BJ (cell line): ENCODE results near the gene CDKN2AIPNL. TPM values are rescaled to one million over a fixed set of nuclear protein-coding genes. Genes with fewer than 3 reads are reported as not detected.

ENCODE experiments used
- CTCF ChIA-PET: fragments of 350-600 bp; formaldehyde crosslinking; extraction: SDS; loops from one replicate; lab custom pipeline; 2021; ENCODE audit warnings: antibody characterized with exemption, inconsistent platforms; lab: Yijun Ruan, JAX
- POLR2A ChIA-PET: fragments of 300-600 bp; sonication (Branson Sonifier 250); formaldehyde crosslinking; extraction: SDS; loops from one replicate; lab custom pipeline; 2021; ENCODE audit warnings: antibody characterized with exemption; lab: Charles Lee
- DNase-seq: peaks from one replicate; pipeline ENCODE4 v3.0.0-alpha.2; 2011; ENCODE audit warnings: low read depth
- H3K27me3 ChIP-seq: 2 replicates; pipeline ENCODE4 v1.6.0; 2011; ENCODE audit warnings: low read length; ENCODE audit not compliant: control insufficient read depth, insufficient read depth
- H3K36me3 ChIP-seq: 2 replicates; pipeline ENCODE4 v1.5.1; 2011; ENCODE audit warnings: low read length; ENCODE audit not compliant: control insufficient read depth, insufficient read depth
- H3K4me3 ChIP-seq: 2 replicates; pipeline ENCODE4 v1.5.1; 2011; ENCODE audit warnings: low read depth, mild to moderate bottlenecking, control low read depth, low read length
- polyA plus RNA-seq: library from polyadenylated mRNA; depleted of rRNA; stranded (reverse); fragments of >200 nt; gene quantifications from 2 replicates; pipeline ENCODE4 v1.2.3, GENCODE V29; 2011
- TF ChIP-seq, protein P1 (sequence below): IDR thresholded peaks from 2 replicates; pipeline ENCODE4 v1.5.1; 2011; ENCODE audit warnings: low read depth, mild to moderate bottlenecking, control low read depth, inconsistent platforms, low read length, moderate library complexity; ENCODE audit not compliant: insufficient read depth

CDKN2AIPNL gene
- polyA plus RNA-seq, 1 experiment: 10.5 TPM

GRCh38 chr5:134457801-134458200 is 46.1 kb upstream of the CDKN2AIPNL start:
- H3K27me3 ChIP-seq: no peaks in the 10 kb centered on the region
- POLR2A ChIA-PET: no interaction called here
- CTCF ChIA-PET: interaction anchor here (0.6 kb wide), 2 partner anchors 8 to 67 kb away, joined by 3 to 4 read pairs; no protein-coding TSS in a partner anchor
- no peaks in the 10 kb centered on the region for H3K36me3 ChIP-seq
- H3K4me3 ChIP-seq: no peak overlapping the region
- DNase-seq: no peak
- TF ChIP-seq, protein P1, sequence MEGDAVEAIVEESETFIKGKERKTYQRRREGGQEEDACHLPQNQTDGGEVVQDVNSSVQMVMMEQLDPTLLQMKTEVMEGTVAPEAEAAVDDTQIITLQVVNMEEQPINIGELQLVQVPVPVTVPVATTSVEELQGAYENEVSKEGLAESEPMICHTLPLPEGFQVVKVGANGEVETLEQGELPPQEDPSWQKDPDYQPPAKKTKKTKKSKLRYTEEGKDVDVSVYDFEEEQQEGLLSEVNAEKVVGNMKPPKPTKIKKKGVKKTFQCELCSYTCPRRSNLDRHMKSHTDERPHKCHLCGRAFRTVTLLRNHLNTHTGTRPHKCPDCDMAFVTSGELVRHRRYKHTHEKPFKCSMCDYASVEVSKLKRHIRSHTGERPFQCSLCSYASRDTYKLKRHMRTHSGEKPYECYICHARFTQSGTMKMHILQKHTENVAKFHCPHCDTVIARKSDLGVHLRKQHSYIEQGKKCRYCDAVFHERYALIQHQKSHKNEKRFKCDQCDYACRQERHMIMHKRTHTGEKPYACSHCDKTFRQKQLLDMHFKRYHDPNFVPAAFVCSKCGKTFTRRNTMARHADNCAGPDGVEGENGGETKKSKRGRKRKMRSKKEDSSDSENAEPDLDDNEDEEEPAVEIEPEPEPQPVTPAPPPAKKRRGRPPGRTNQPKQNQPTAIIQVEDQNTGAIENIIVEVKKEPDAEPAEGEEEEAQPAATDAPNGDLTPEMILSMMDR: no peak

DNA sequence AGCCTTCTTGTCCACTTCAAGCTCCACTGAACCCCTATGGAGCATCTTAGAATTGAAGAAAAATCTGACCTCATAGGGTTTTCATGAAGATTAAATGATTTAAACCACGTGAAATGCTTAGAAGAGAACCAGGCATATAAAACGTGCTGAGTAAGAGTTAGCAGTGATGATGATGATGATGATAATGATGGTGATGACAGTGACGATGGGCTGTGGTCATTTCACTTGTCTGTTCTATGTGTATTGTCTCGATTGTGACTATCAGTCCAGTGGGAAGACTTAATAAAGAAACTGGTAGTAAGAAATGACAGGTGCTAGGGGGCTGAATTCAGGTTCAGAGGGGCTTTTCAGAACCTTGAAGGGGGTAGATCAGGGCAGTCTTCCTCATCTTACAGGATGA is 45.1 kb upstream of the CDKN2AIPNL start:
- H3K4me3 ChIP-seq: no peak overlapping the region
- H3K36me3 ChIP-seq: no peaks in the 10 kb centered on the region
- TF ChIP-seq, protein P1: no peak
- POLR2A ChIA-PET: interaction anchor here (0.6 kb wide), 2 partner anchors 10 to 68 kb away, joined by 6 read pairs; no protein-coding TSS in a partner anchor
- H3K27me3 ChIP-seq: no peaks in the 10 kb centered on the region
- CTCF ChIA-PET: no interaction called here
- DNase-seq: no peak

GRCh38 chr5:134455466-134455865 is 43.8 kb upstream of the CDKN2AIPNL start:
- TF ChIP-seq, protein P1: no peak
- ChIA-PET CTCF (no interaction called here), POLR2A (no interaction called here)
- H3K27me3 ChIP-seq: no peaks in the 10 kb centered on the region
- DNase-seq: no peak
- no peaks in the 10 kb centered on the region for H3K36me3 ChIP-seq
- H3K4me3 ChIP-seq: no peak overlapping the region

DNA sequence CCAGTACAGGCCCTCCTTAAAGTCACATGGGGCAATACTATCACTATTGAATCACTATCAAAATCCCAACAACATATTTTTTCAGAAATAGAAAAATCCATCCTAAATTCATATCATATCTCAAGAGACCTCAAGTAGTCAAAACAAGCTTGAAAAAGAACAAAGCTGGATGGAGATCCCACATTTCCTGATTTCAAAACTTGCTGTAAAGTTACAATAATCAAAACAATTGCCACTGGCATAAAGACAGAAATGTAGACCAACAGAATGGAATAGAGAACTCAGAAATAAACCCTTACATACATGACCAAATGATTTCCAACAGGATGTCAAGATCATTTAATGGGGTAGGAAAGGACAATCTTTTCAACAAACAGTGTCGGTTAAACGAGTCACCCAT is 41.3 kb upstream of the CDKN2AIPNL start:
- Histone ChIP-seq H3K36me3 (no peaks in the 10 kb centered on the region), H3K27me3 (no peaks in the 10 kb centered on the region), H3K4me3 (no peak overlapping the region)
- ChIA-PET CTCF (interaction anchor here (0.9 to 1.2 kb wide), 3 partner anchors 41 to 98 kb away, joined by 3 read pairs; no protein-coding TSS in a partner anchor), POLR2A (no interaction called here)
- no peak for DNase-seq
- TF ChIP-seq, protein P1: no peak

DNA sequence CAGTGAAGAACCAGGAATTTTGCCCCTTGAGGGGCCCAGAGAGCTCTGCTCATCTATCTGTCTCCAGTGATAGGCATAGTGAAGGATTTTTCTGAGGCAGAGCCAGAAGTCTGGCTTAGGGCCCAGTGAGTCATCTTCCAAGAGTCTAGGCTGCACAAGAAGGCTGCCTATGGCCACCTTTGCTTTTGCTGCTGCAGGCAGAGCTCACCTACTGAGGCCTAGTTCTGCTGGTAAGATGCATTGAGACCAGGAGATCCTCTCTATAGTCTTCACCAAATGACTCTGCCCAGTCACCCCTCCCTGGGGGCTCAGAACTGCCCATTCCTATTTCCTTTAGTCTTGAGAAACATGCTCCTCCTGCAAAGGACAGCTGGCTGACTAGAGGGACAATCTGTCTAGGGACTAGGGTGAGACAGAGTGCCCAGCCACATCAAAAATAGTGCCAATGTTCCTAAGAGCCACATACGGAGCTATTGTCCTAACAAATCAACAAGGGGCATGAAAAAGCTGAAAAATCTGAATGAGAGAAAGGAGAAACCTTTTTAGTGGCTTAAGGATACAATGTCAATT is 40.3 kb upstream of the CDKN2AIPNL start:
- TF ChIP-seq, protein P1: no peak
- POLR2A ChIA-PET: interaction anchor here (0.7 to 1.0 kb wide), 2 partner anchors 13 to 14 kb away, joined by 3 to 6 read pairs; no protein-coding TSS in a partner anchor
- Histone ChIP-seq H3K27me3 (no peaks in the 10 kb centered on the region), H3K4me3 (no peak overlapping the region), H3K36me3 (no peaks in the 10 kb centered on the region)
- DNase-seq: no peak
- CTCF ChIA-PET: interaction anchor here (1.0 to 1.2 kb wide), 3 partner anchors 11 to 60 kb away, joined by 3 to 4 read pairs (median 3); no protein-coding TSS in a partner anchor
